Psoas muscle (tissue), 8 donors: ENCODE results near the gene TCOF1. TPM values are rescaled to one million over a fixed set of nuclear protein-coding genes. Genes with fewer than 3 reads are reported as not detected.

Source experiments
- ATAC-seq, 4 donors: fragments of 200-7000 bp; cut with Tn5 transposase; one replicate each; pipeline ENCODE4 v1.9.1; 2020; ENCODE audit warnings: moderate library complexity in 3 of 4, mild to moderate bottlenecking in 2 of 4
- DNase-seq, 2 donors: peaks; one replicate each; pipeline ENCODE4 v3.0.0-alpha.2; 2020
- H3K27ac ChIP-seq: fragments of 200-600 bp; one replicate; pipeline ENCODE4 v1.8.0; 2022
- H3K27me3 ChIP-seq, 3 donors: fragments of 200-600 bp in 1 of 3; one replicate each; pipeline versions ENCODE4 v1.6.1 to v1.8.0; 2013 to 2022; ENCODE audit warnings: low read length in 2 of 3, mild to moderate bottlenecking in 2 of 3, moderate library complexity in 1 of 3; ENCODE audit not compliant: insufficient read depth in 3 of 3
- H3K36me3 ChIP-seq, 2 donors: fragments of 200-600 bp in 1 of 2; one replicate each; pipeline versions ENCODE4 v1.6.1 to v1.8.0; 2013 to 2022; ENCODE audit warnings: low read depth in 1 of 2, mild to moderate bottlenecking in 1 of 2, moderate library complexity in 1 of 2; ENCODE audit not compliant: insufficient read depth in 1 of 2
- H3K4me1 ChIP-seq: fragments of 200-600 bp; one replicate; pipeline ENCODE4 v1.8.0; 2022
- H3K4me3 ChIP-seq: fragments of 200-600 bp; one replicate; pipeline ENCODE4 v1.8.0; 2022; ENCODE audit warnings: mild to moderate bottlenecking
- H3K9me3 ChIP-seq: fragments of 200-600 bp; one replicate; pipeline ENCODE4 v1.8.0; 2022
- CTCF ChIP-seq: fragments of 200-600 bp; IDR thresholded peaks from one replicate; pipeline ENCODE4 v1.8.0; 2022; ENCODE audit warnings: antibody characterized with exemption
- WGBS, 3 donors: extraction: QIAGEN DNeasy Blood & Tissue Kit; methylation state at CpG; one replicate each; pipeline versions ENCODE4 v1.1.6 to v1.1.7; 2013; 5-methylcytosine and 5-hydroxymethylcytosine counted together
- intact Hi-C, 2 donors: fragments of 100-400 bp; cut with DNase I; formaldehyde crosslinking; loops; one replicate each; pipeline versions ENCODE4 v1.11.0 to v1.14.2; 2022
- polyA plus RNA-seq, 3 donors: library from polyadenylated mRNA; stranded (reverse); fragments of 200-250 nt; gene quantifications; one replicate each; pipeline ENCODE4 v1.2.3, GENCODE V29; 2013
- total RNA-seq, 4 donors: library from RNA; stranded (reverse); fragmentation: NEBNext Ultra II Directional in 2 of 4; extraction: Animal tissue kit (Norgen Biotek cat#: 25700) in 2 of 4; gene quantifications; one replicate each; pipeline versions ENCODE4 v1.2.1 to v1.2.4, GENCODE V29; 2021 to 2023
- donor health status: healthy with polysubstance abuse.
- donor health status: DM: no; HTN: no; CAD: no; lungs with moderate emphysema.
- donor health status: Bipolar disorder and iron deficiency.
- donor health status: healthy.
- donor health status: DM: yes; HTN: yes; CAD: no.
- donor health status: DM: no; HTN: no; CAD: no.
- donor health status: DM: no; HTN: no; CAD: no.
- donor health status: DM: yes; HTN: yes; CAD: no.

TCOF1 gene
- total and polyA plus RNA-seq, 7 donors, result 18.3 to 26.7 (median 24.2) TPM

GRCh38 chr5:150443242-150444075 is 86.0 kb downstream of the TCOF1 start:
- WGBS, 3 donors, result 59 to 75% (median 60%) methylated on average over 15 of the region's 15 CpGs
- H3K27me3 ChIP-seq, result no peaks in the 10 kb centered on the region
- no peak for TF ChIP-seq CTCF
- H3K4me1 ChIP-seq, result peaks cover 42% of the 10 kb centered on the region
- peaks cover 28 to 56% of the 10 kb centered on the region in 2 donors for H3K36me3 ChIP-seq
- no peak overlapping the region for H3K27ac ChIP-seq
- DNase-seq (no peak), ATAC-seq (peak in 1 of 4 donors; percentile 25)
- no peaks in the 10 kb centered on the region for H3K9me3 ChIP-seq
- intact Hi-C loops, result no loop called here
- no peak overlapping the region for H3K4me3 ChIP-seq

- Histone ChIP-seq H3K9me3 (no peaks in the 10 kb centered on the region), H3K27me3 (no peaks in the 10 kb centered on the region), H3K27ac (peak overlapping the region; percentile 9), H3K4me1 (peaks cover 44% of the 10 kb centered on the region), H3K4me3 (no peak overlapping the region), H3K36me3 (peaks cover 28 to 56% of the 10 kb centered on the region in 2 donors)
- no peak for DNase-seq
- no peak for TF ChIP-seq CTCF
- intact Hi-C loops, result no loop called here
- WGBS, 3 donors, result 83 to 88% (median 86%) methylated on average over 9 of the region's 9 CpGs
- ATAC-seq, result no peak
Measured at GRCh38 chr5:150444770-150445169, 87.3 kb downstream of the TCOF1 start.

GRCh38 chr5:150446088-150446487 is 88.6 kb downstream of the TCOF1 start:
- H3K36me3 ChIP-seq, result peaks cover 28 to 56% of the 10 kb centered on the region in 2 donors
- no peaks in the 10 kb centered on the region for H3K27me3 ChIP-seq
- DNase-seq, result no peak
- no peak for TF ChIP-seq CTCF
- H3K4me1 ChIP-seq, result peaks cover 44% of the 10 kb centered on the region
- no peak for ATAC-seq
- intact Hi-C loops, result no loop called here
- H3K9me3 ChIP-seq, result no peaks in the 10 kb centered on the region
- H3K4me3 ChIP-seq, result no peak overlapping the region
- 88 to 95% (median 89%) methylated on average over 2 of the region's 2 CpGs for WGBS, 3 donors
- no peak overlapping the region for H3K27ac ChIP-seq

GRCh38 chr5:150446583-150446982 is 89.1 kb downstream of the TCOF1 start:
- peaks cover 28 to 56% of the 10 kb centered on the region in 2 donors for H3K36me3 ChIP-seq
- WGBS, 3 donors, result 81 to 88% (median 86%) methylated on average over 6 of the region's 6 CpGs

More at GRCh38 chr5:150446583-150446982, 89.1 kb downstream of the TCOF1 start:
- Histone ChIP-seq H3K27ac (no peak overlapping the region), H3K4me1 (peaks cover 42% of the 10 kb centered on the region), H3K27me3 (no peaks in the 10 kb centered on the region), H3K9me3 (no peaks in the 10 kb centered on the region), H3K4me3 (no peak overlapping the region)
- intact Hi-C loops, result no loop called here
- DNase-seq (no peak), ATAC-seq (no peak)
- no peak for TF ChIP-seq CTCF
